Calu3 (cell line): Measurements from ENCODE around the gene SRGN. TPM values are rescaled to one million over a fixed set of nuclear protein-coding genes. Genes with fewer than 3 reads are reported as not detected.

Experiments
- BruUV-seq: library from RNA; stranded (reverse); fragments of 400-500 nt; replicated peaks from 2 replicates; lab custom pipeline; 2021; lab: Mats Ljungman, UMichigan
- CTCF ChIA-PET: fragments of 300-600 bp; sonication (Branson Sonifier 250); formaldehyde crosslinking; loops from one replicate; lab custom pipeline; 2022; ENCODE audit warnings: antibody characterized with exemption; lab: Charles Lee
- DNase-seq: peaks from one replicate; pipeline ENCODE4 v3.0.0; 2022
- H3K27ac Mint-ChIP-seq: one replicate; pipeline ENCODE4 v1.8.0; 2022; ENCODE audit warnings: mixed read lengths; ENCODE audit not compliant: unreplicated experiment
- H3K27me3 Mint-ChIP-seq: one replicate; pipeline ENCODE4 v1.8.0; 2022; ENCODE audit warnings: mixed read lengths; ENCODE audit not compliant: unreplicated experiment
- H3K36me3 Mint-ChIP-seq: one replicate; pipeline ENCODE4 v1.8.0; 2022; ENCODE audit warnings: mild to moderate bottlenecking, moderate library complexity, mixed read lengths; ENCODE audit not compliant: insufficient read depth, unreplicated experiment
- H3K4me1 Mint-ChIP-seq: one replicate; pipeline ENCODE4 v1.8.0; 2022; ENCODE audit warnings: mild to moderate bottlenecking, low read depth, mixed read lengths; ENCODE audit not compliant: unreplicated experiment
- H3K4me3 Mint-ChIP-seq: one replicate; pipeline ENCODE4 v1.8.0; 2022; ENCODE audit warnings: mild to moderate bottlenecking, low read depth, moderate library complexity, mixed read lengths; ENCODE audit not compliant: unreplicated experiment
- H3K9me3 Mint-ChIP-seq: one replicate; pipeline ENCODE4 v1.8.0; 2022; ENCODE audit warnings: low read depth, mixed read lengths; ENCODE audit not compliant: unreplicated experiment
- CTCF ChIP-seq: fragments of 200-600 bp; IDR thresholded peaks from one replicate; pipeline ENCODE4 v1.8.0; 2022; ENCODE audit warnings: antibody characterized with exemption; ENCODE audit not compliant: unreplicated experiment
- intact Hi-C: fragments of 100-400 bp; cut with micrococcal nuclease; formaldehyde crosslinking; loops from one replicate; pipeline ENCODE4 v1.10.0; 2022; ENCODE audit not compliant: unreplicated experiment
- total RNA-seq: library from RNA; stranded (reverse); gene quantifications from 2 replicates; pipeline ENCODE4 v1.2.3, GENCODE V29; 2022

Gene SRGN
- total RNA-seq, 1 experiment from 2014 or later, result not detected

DNA sequence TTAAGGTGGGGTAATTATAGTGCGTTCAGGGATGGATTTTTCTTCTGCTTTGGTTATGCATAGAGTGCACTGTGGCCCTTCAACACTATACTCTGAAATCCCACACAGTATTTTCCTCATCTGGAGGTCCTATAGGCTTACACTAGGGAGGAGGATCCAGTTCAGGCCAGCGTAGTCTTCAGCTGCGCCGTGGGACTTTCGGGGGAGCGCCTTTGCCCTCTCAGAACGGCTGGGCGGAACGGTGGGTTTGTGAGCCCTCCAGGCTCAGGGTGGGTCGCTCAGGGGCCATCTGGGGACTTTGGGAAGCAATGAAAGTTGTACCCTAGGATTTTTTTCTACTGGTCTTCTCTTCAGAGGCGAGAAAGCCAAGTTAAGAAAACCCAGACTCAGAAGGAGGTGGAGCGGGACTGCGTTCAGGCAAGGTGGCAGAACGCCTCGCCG is 35.4 kb downstream of the SRGN start:
- peak; percentile 15 for TF ChIP-seq CTCF
- intact Hi-C loops, result no loop called here
- Mint-ChIP-seq H3K27ac (peak overlapping the region; percentile 95), H3K36me3 (peaks cover 26% of the 10 kb centered on the region), H3K4me3 (peak overlapping the region; percentile 97), H3K4me1 (no peaks in the 10 kb centered on the region), H3K27me3 (no peaks in the 10 kb centered on the region), H3K9me3 (no peaks in the 10 kb centered on the region)
- BruUV-seq, result TSS peak; percentile 99
- DNase-seq, result no peak
- CTCF ChIA-PET, result interaction anchor here (0.6 to 2.1 kb wide), 2 partner anchors 118 to 730 kb away, joined by 7 to 13 read pairs; no protein-coding TSS in a partner anchor

DNA sequence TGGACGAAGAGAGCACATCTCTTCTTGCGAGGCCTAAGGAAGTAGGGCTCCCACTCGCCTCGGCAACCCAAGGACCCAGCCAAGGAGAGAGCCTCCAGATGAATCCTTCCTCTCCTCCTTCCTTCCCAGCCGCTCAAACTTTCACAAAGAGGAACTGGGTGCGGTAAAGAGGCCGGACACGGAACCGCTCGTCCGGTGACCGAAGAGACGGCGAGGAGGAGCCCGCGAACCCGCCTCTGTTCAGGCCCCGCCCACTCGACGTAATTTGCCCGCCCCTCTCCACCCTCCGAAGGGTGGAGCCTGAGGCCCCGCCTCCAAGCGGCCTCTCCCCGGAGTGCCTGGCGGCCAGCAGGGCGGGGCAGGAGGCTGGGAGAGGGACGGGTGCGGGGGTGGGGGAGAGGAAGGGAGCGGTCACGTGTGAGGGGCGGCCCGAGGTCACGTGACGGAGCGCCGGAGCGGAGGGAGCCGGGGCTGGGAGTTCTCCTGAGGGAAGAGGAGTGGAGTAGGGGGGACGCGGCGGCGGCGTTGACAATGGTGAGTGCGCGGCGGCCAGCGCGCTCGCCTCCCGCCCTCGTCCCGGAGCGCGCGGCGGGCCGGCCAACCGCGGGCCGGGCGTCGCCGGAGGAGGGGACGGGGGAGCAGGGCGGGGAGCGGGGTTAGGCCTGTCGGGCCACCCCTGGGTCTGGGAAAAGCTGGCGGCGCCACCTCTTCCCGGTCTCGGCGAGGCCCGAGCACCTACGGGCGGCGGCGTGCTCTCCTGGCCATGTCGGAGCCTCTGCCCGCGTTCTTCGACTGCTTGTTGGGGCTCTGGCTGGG is 36.1 kb downstream of the SRGN start, which contains the start of gene VPS26A:
Gene VPS26A, plus strand, starts transcription at position 432 of the 816 bp plus-strand sequence. Its CDS starts 100 bp downstream, at position 532.
- no peaks in the 10 kb centered on the region for H3K4me1 Mint-ChIP-seq
- BruUV-seq, result no TSS peak
- CTCF ChIA-PET, result interaction anchor here (0.6 to 2.1 kb wide), 3 partner anchors 119 to 731 kb away, joined by 3 to 13 read pairs (median 7); partner anchors contain the start of gene DDX21

GRCh38 chr10:69124563-69125268 is 36.8 kb downstream of the SRGN start:
- BruUV-seq, result no TSS peak
- CTCF ChIA-PET, result interaction anchor here (1.3 to 2.1 kb wide), 2 partner anchors 120 to 169 kb away, joined by 3 to 13 read pairs; partner anchors contain the start of gene DDX21
- Mint-ChIP-seq H3K27ac (peak overlapping the region; percentile 95), H3K4me1 (no peaks in the 10 kb centered on the region), H3K9me3 (no peaks in the 10 kb centered on the region), H3K4me3 (peak overlapping the region; percentile 97), H3K36me3 (peaks cover 26% of the 10 kb centered on the region), H3K27me3 (no peaks in the 10 kb centered on the region)
- TF ChIP-seq CTCF, result no peak
- intact Hi-C loops, result loop anchor here (2.0 kb wide), 1 partner anchor 96 kb away; the partner anchor contains the start of gene HKDC1
- peak; percentile 48 for DNase-seq

More for the DNA sequence above, 36.1 kb downstream of the SRGN start, which contains the start of gene VPS26A:
- intact Hi-C loops, result loop anchor here (2.0 kb wide), 1 partner anchor 97 kb away; the partner anchor contains the start of gene HKDC1
- TF ChIP-seq CTCF, result no peak
- Mint-ChIP-seq H3K27ac (peak within 1 kb of the TSS; percentile 95), H3K4me3 (peak within 1 kb of the TSS; percentile 97), H3K27me3 (no peaks in the 10 kb centered on the region), H3K36me3 (peaks cover 26% of the 10 kb centered on the region), H3K9me3 (no peaks in the 10 kb centered on the region)
- DNase-seq, result peak; percentile 100

DNA sequence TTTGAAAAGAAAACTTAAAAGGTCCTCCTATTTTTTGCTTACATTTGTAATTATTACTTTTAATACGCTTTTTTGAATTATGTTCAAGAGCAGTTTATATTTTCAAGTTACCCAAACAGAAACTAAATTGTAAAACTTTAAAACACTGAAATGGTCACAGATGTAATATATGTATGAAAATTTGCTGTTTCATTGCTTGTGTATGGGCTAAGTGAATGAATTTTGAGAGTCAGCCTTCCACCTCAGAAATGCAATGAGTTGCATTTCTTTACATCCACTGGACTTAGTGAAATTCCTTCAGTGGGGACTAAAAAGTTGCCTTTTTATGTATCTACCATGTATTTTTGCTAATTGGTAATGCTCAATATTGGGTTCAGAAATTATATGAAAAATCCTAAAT is 37.7 kb downstream of the SRGN start:
- Mint-ChIP-seq H3K27me3 (no peaks in the 10 kb centered on the region), H3K4me1 (no peaks in the 10 kb centered on the region), H3K9me3 (no peaks in the 10 kb centered on the region), H3K36me3 (peaks cover 26% of the 10 kb centered on the region), H3K4me3 (peak overlapping the region; percentile 97), H3K27ac (peak overlapping the region; percentile 95)
- TSS peak; percentile 68 for BruUV-seq
- CTCF ChIA-PET, result interaction anchor here (1.3 kb wide), 1 partner anchor 169 kb away, joined by 3 read pairs; the partner anchor contains the start of gene DDX21
- no peak for TF ChIP-seq CTCF
- intact Hi-C loops, result loop anchor here (2.0 kb wide), 1 partner anchor 95 kb away; the partner anchor contains the start of gene HKDC1
- no peak for DNase-seq
